ENCODE measurements around the gene HMGCS2.

Gene HMGCS2

GRCh38 chr1:119768778-119769177, at the start of gene HMGCS2:
Gene HMGCS2 (minus strand): TSS chr1:119768905. CDS start chr1:119768844, 61 bp downstream.
- no peak for DNase-seq (ENCODE audit: low read depth)

- no peak for DNase-seq (ENCODE audit: low read depth)
These were observed 49.5 kb upstream of the HMGCS2 start for GRCh38 chr1:119818181-119818580.

DNA sequence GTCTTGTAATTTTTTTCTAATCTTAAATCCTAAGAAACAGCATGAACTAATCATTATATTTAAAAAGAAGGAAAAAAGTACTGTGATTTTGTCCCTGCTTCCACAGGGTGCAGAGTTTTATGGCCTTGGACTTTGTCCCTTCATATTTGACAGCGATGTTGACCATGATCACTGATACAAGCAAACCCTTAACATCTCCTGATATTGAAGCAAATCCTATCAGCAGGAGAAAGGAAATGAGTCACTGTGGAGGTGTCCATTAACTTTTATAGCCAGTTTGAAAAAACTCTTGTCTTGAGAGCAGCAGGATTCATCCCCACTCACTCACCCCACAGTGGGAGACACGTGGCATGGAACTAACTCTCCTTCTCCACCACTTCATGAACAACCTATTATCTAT, 47.7 kb upstream of the HMGCS2 start:
- DNase-seq (ENCODE audit: low read depth): no peak

GRCh38 chr1:119815928-119816327, 47.2 kb upstream of the HMGCS2 start:
- DNase-seq (ENCODE audit: low read depth): no peak

DNA sequence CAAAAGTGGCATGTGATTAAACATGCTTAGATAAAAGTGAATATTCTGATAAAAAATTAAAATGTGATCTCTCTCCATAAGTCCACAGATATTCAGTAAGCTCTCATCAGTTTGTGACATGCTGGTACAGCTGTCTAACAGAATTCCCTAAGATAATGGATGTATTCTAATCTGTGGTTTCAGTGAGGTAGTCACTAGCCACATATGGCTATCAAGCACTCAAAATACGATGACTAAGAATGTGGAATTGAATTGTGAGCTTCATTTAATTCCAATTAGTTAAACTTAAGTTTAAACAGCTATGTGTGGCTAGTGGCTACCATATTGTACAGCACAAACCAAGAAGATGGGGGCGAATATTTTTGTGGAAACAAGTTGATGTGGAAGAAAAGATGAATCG, 46.7 kb upstream of the HMGCS2 start:
- DNase-seq (ENCODE audit: low read depth): no peak

- DNase-seq (ENCODE audit: low read depth): no peak
These were observed 45.6 kb upstream of the HMGCS2 start for GRCh38 chr1:119814288-119814687.

DNA sequence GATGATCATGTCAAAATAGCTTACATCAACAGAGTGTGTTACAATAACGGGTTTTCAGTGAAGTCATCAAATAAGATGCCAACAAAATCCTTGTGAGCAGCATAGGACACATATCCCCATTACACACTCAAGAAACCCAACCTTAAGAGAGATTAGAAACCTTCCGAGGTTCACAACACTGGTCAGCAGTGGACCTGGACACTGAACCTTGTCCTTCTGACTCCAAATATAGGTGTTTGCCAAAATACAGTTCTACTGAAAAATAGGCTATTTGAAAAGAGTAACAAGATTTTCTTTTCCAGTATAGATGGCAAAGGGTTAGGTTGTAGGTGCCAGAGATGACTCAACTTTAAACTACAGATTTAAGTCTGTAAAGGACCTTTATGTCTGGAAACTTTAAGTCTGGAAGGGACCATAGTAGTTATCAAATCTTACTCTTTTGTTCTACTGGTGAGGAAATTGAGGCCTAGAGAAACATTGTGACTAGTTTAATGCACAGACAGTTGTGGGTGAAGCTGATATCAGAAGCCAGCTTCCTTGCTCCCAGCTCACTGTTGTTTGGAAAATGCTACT, 43.4 kb upstream of the HMGCS2 start:
- no peak for DNase-seq (ENCODE audit: low read depth)

DNA sequence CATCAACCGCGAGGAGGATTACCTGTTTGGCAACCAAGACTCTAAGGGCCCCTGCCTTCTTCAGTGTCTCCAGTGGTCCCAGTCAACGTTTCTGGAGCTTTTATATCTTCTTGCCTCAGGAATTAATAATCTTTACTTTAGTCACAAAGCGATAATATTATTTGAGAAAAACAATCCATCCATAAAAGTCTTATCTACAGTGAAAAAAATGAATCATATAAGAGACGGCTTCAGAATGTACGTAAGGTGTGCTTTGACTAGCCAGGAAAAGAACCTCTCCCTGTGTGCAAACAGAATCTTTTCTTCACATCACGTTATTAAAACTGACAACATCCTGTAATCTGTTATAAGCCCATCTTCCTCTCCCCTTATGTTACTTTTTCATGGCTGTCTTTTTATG, 42.7 kb upstream of the HMGCS2 start, which contains the start of gene REG4:
Gene REG4 (minus strand): TSS at position 74 of the 400 bp plus-strand sequence. CDS start 2,691 bp downstream, outside the sequence.
- DNase-seq (ENCODE audit: low read depth): no peak

- peak; percentile 28 for DNase-seq (ENCODE audit: low read depth)
These were observed 40.4 kb upstream of the HMGCS2 start for GRCh38 chr1:119808972-119809550.

GRCh38 chr1:119808491-119808890, 39.8 kb upstream of the HMGCS2 start:
- no peak for DNase-seq (ENCODE audit: low read depth)

- DNase-seq (ENCODE audit: low read depth): no peak
These were observed 37.8 kb upstream of the HMGCS2 start for GRCh38 chr1:119806489-119806888.

- DNase-seq (ENCODE audit: low read depth): no peak
These were observed 37.0 kb upstream of the HMGCS2 start for GRCh38 chr1:119805746-119806145.

- no peak for DNase-seq (ENCODE audit: low read depth)
These were observed 36.5 kb upstream of the HMGCS2 start for GRCh38 chr1:119805247-119805646.

GRCh38 chr1:119799599-119800177, 31.0 kb upstream of the HMGCS2 start:
- DNase-seq (ENCODE audit: low read depth): no peak

DNA sequence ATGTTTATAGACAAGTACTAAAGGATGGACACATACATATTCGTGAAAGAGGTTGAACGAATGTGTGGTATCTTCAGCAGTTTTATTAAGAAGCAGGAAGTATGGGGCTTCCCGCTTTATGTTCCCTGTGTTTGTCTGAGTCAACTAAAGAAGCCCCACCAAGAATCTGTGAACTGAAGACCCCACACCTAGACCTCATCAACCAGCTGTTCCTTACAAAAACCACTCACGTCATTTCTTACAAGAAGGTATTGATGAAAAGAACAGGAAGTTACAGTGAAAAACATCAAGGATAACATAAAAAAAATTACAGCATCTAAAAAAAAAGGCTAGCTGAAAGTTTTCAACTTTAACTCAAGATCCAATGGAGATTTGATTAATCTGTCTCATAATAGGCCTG, 30.3 kb upstream of the HMGCS2 start:
- DNase-seq (ENCODE audit: low read depth): no peak

DNA sequence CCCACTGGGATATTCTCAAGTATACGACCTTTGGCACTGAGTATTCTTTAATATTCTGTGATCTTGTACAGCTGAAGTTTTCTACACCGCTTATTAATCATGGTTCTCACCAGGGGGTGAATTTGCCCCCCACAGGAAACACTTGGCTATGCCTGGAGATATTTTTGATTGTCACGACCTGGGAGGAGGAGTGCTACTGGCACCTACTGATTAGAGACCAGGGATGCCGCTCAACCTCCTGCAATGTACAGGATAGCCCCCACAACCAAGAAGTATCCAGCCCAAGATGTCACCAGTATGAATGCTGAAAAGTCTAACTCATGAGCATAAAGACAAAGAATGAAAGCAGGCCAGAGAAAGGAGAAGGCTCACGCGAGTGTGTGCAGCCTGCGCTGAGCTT, 28.9 kb upstream of the HMGCS2 start:
- DNase-seq (ENCODE audit: low read depth): no peak

GRCh38 chr1:119797162-119797561, 28.5 kb upstream of the HMGCS2 start:
- no peak for DNase-seq (ENCODE audit: low read depth)

- no peak for DNase-seq (ENCODE audit: low read depth)
These were observed 26.8 kb upstream of the HMGCS2 start for GRCh38 chr1:119795261-119796200.

DNA sequence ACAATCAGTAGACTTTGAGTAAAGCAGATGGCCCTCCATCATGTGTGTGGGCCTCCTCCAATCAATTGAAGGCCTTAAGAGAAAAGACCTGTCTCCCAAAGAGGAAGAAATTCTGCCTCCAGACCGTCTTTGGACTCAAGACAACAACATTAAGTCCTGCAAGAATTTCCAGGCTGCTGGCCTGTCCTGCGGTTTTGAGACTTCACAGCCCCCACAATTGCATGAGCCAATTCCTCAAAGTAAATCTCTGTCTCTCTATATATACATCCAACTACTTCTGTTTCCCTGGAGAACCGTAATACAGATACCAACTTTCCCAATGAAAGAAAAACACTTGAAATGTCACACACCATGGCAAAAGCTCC, 26.2 kb upstream of the HMGCS2 start:
- no peak for DNase-seq (ENCODE audit: low read depth)

DNA sequence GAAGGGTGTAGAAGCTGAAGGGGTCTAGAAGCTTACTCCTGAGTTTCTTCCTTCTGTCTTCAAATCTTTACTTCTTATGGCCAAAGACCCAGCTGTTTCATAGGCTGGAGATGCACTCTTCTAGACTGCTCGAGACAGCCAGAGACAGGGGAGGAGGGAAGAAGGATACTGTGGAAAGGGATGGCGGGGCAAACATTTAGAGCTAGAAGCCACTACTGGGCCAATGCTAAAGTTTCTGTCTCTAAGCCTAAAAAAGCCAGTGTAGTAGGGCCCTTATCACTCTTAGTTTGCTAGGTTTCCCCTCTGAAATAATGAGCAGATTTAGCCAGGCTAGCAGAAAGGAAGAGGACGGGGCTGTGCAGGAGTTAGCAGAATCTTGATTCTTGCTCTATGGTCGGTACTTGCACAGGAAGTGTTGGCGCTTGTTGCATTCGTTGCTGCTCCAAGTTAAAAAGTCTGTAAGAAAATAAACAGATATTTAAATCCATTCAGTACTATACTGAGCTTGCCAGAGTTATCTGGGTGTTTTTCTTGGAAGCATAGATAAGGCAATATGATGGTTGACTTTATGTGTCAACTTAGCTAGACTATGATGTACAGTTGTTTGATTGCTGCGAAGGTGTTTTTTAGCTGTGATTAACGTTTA, 25.6 kb upstream of the HMGCS2 start:
- DNase-seq (ENCODE audit: low read depth): no peak

GRCh38 chr1:119791377-119791776, 22.7 kb upstream of the HMGCS2 start:
- no peak for DNase-seq (ENCODE audit: low read depth)

All from stimulated activated CD8-positive, alpha-beta memory T cell treated with anti-CD3 and anti-CD28 coated beads, Interleukin-7, amount 100 ng/mL, for 24 hours (primary cell).